Stimulated activated CD8-positive, alpha-beta memory T cell treated with anti-CD3 and anti-CD28 coated beads, Interleukin-12 subunit alpha, Interleukin-12 subunit beta, amount 100 ng/mL, for 24 hours (primary cell): ENCODE results near the gene RTN1.

ENCODE experiments used
- DNase-seq: peaks from one replicate; pipeline ENCODE4 v3.0.0-alpha.2; 2020; ENCODE audit errors: extremely low read depth

The RTN1 gene

DNA sequence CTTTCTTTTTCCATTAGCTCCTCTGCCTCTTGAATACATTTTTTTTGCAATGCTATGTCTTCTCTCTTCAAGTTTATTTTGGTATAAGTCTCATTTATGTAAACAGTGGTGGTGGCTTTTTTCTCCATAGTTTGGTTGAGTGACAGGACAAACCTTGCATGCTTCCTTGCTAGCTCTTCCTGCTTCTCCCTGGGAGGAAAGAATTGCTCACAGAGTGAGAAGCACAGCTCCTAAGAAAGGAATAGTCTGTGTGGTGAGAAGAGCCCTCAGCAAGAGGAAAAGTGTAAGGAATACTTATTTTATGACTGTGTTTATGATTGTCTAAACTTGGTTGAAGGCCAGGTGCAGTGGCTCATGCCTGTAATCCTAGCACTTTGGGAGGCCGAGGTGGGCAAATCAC is 305.5 kb downstream of the RTN1 start:
- DNase-seq = no peak

DNA sequence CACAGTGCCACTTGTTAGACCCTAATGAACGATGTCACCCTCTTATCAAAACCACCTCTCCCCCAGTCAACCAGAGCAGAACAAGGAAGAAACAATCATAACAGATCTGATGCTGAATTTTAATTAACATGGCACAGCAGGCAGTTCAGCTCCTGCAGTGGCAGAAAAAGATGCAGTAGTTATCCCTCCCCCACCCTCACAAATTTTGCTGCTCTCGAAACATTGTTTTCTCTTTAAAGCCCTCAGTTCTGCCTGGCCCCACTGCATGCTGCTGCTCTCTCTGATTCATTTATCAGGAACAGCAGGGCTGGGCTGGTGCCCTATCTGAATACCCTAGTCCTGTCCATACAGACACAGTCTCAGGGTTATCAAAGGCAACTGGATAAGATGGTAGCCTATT is 306.2 kb downstream of the RTN1 start:
- no peak for DNase-seq

DNA sequence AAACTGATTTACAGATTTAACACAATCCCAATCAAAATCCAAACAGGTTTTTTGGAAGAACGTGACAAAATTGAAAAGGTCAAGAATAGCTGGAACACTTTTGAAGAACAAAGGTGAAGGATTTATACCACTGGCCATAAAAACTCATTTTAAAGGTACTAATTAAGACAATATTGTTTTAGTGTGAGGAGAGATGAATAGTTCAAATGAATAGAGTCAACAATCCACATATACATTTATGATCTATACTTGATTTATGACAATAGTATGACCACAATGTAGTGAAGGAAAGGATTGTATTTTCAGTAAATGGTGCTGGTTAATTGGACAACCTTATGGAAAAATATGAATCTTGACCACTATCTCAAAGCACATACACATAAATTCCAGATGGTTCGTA is 323.3 kb downstream of the RTN1 start:
- no peak for DNase-seq
